ENCODE data around the gene MORC2.

GRCh38 chr22:30891443-30891755 lies 77.2 kb downstream of the MORC2 start:
- TF ChIP-seq, protein P1, sequence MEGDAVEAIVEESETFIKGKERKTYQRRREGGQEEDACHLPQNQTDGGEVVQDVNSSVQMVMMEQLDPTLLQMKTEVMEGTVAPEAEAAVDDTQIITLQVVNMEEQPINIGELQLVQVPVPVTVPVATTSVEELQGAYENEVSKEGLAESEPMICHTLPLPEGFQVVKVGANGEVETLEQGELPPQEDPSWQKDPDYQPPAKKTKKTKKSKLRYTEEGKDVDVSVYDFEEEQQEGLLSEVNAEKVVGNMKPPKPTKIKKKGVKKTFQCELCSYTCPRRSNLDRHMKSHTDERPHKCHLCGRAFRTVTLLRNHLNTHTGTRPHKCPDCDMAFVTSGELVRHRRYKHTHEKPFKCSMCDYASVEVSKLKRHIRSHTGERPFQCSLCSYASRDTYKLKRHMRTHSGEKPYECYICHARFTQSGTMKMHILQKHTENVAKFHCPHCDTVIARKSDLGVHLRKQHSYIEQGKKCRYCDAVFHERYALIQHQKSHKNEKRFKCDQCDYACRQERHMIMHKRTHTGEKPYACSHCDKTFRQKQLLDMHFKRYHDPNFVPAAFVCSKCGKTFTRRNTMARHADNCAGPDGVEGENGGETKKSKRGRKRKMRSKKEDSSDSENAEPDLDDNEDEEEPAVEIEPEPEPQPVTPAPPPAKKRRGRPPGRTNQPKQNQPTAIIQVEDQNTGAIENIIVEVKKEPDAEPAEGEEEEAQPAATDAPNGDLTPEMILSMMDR (conservative IDR thresholded peaks at IDR 0.05; ENCODE audit: low read depth, low read length) = no peak
- TF ChIP-seq EZH2 (IDR thresholded peaks at IDR 0.05; ENCODE audit: borderline replicate concordance, low read depth, low read length, poor library complexity, severe bottlenecking) = no peak

Measured in A673 (cell line).